NT2/D1 (cell line): ENCODE measurements around the gene GNAQ.
"Not testable (repeated sequence)": the region's sequence is repeated elsewhere in the genome, so short reads cannot be mapped to it uniquely, and the experiment has no call there.

ENCODE experiments used
- DNase-seq: peaks from one replicate; pipeline ENCODE4 v3.0.0-alpha.2; 2011; ENCODE audit warnings: low read depth, low spot score
- H3K27me3 ChIP-seq: 2 replicates; pipeline ENCODE4 v1.6.0; 2011; ENCODE audit warnings: mild to moderate bottlenecking; ENCODE audit not compliant: insufficient read length, insufficient read depth
- H3K36me3 ChIP-seq: 2 replicates; pipeline ENCODE4 v1.6.1; 2011; ENCODE audit warnings: mild to moderate bottlenecking, low read length, mixed read lengths; ENCODE audit not compliant: insufficient read depth, insufficient read length
- H3K4me1 ChIP-seq: 2 replicates; pipeline ENCODE4 v1.5.1; 2011; ENCODE audit not compliant: insufficient read depth, insufficient read length
- H3K4me3 ChIP-seq: 2 replicates; pipeline ENCODE4 v1.5.1; 2011; ENCODE audit warnings: low read depth; ENCODE audit not compliant: insufficient read length
- H3K9ac ChIP-seq: 2 replicates; pipeline ENCODE4 v1.6.0; 2011; ENCODE audit warnings: low read depth; ENCODE audit not compliant: insufficient read length
- H3K9me3 ChIP-seq: 2 replicates; pipeline ENCODE4 v1.5.1; 2011; ENCODE audit warnings: mild to moderate bottlenecking, low read length; ENCODE audit not compliant: insufficient read depth
- SUZ12 ChIP-seq: IDR thresholded peaks from 2 replicates; pipeline ENCODE4 v1.6.1; 2011; ENCODE audit not compliant: insufficient read length, insufficient read depth; ENCODE audit errors: extremely low read depth
- YY1 ChIP-seq: IDR thresholded peaks from 2 replicates; pipeline ENCODE4 v1.6.1; 2011; ENCODE audit not compliant: insufficient read length, insufficient read depth
- ZNF274 ChIP-seq: IDR thresholded peaks from 2 replicates; pipeline ENCODE4 v1.6.1; 2011; ENCODE audit warnings: mild to moderate bottlenecking, low read depth, low read length

Gene GNAQ

DNA sequence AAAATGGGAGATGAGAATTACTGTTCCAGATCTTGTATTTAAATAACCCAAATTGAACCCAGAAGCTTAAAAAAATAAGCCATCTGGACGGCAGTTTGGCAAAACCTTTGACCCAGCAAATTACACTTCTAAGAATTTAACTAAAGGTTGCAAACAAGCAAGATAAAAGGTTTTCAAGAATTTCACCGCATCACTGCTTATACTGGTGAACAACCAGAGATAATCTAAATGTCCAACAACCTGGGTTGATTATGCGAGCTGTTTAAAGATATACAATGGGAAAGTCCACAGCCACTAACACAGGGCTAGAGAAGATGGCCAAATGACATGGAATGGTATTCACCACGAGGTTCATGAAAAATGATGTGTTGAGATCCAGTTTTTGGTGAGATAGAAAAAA lies 149.3 kb downstream of the GNAQ start:
- no peak overlapping the region for H3K9ac ChIP-seq
- no peak for DNase-seq
- H3K36me3 ChIP-seq, result no peaks in the 10 kb centered on the region
- no peaks in the 10 kb centered on the region for H3K9me3 ChIP-seq
- peaks cover 2% of the 10 kb centered on the region for H3K4me1 ChIP-seq
- no peaks in the 10 kb centered on the region for H3K27me3 ChIP-seq
- no peak for TF ChIP-seq ZNF274
- no peak for TF ChIP-seq YY1
- TF ChIP-seq SUZ12, result no peak
- no peak overlapping the region for H3K4me3 ChIP-seq

DNA sequence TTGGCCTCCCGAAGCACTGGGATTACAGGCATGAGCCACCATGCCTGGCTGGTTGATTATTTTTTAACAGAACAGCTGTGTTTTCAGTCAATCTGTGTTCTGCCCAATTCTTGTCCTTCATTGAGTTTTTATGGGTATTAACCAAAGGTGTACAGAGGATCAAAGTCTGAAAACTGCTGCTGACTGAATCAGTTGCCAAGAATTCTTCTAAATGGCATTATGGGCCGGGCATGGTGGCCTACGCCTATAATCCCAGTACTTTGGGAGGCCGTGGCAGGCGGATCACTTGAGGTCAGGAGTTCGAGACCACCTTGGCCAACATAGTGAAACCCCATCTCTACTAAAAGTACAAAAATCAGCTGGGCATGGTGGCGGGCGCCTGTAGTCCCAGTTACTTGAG lies 150.0 kb downstream of the GNAQ start:
- H3K4me1 ChIP-seq, result not testable (repeated sequence)

DNA sequence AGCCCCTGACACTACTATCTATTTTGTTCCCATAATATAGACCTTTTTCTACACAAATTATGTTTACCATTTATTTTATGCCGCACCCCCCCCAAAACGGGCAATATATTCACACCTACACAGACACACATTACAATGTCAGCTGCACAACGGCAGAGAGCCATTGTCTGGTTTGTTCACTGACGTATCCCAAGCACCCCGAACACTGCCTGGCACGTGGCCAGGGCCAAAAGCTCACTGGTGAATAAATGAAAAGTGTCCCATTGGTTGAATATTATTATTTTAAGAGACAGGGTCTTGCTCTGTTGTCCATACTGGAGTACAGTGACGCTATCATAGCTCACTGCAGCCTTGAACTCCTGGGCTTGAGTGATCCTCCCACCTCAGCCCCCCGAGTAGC lies 150.5 kb downstream of the GNAQ start:
- H3K4me3 ChIP-seq, result no peak overlapping the region
- no peak overlapping the region for H3K9ac ChIP-seq
- H3K9me3 ChIP-seq, result no peaks in the 10 kb centered on the region
- H3K4me1 ChIP-seq, result peaks cover 2% of the 10 kb centered on the region
- no peaks in the 10 kb centered on the region for H3K27me3 ChIP-seq
- no peak for DNase-seq
- no peak for TF ChIP-seq SUZ12
- TF ChIP-seq YY1, result no peak
- TF ChIP-seq ZNF274, result no peak
- H3K36me3 ChIP-seq, result no peaks in the 10 kb centered on the region

More for the DNA sequence above, 150.0 kb downstream of the GNAQ start:
- H3K9me3 ChIP-seq, DNase-seq, H3K27me3 ChIP-seq, H3K36me3 ChIP-seq, H3K9ac ChIP-seq, H3K4me3 ChIP-seq: not testable (repeated sequence)

DNA sequence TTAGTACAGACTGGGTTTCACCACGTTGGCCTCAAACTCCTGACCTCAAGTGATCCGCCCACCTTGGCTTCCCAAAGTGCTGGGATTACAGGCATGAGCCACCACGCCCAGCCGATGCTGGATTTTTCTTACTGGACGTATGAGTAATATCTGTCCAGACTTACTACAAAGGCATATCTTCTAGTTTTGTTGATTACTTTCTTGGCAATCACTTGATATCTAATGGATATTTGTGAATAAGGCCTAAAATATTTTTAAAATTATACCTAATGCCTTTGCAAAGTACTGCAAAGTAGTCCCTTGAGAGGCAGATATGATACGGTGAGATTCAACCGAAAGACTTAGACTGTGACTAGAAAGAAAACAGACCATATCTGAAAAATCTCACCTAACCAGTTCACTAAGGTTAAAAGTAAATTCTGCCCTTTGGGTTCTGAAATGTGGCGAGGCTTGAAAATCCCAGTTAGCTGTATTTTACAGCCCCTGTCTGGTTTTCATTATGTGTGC lies 152.1 kb downstream of the GNAQ start:
- Histone ChIP-seq H3K9me3 (no peaks in the 10 kb centered on the region), H3K9ac (no peak overlapping the region), H3K4me3 (no peak overlapping the region), H3K36me3 (no peaks in the 10 kb centered on the region), H3K27me3 (no peaks in the 10 kb centered on the region), H3K4me1 (peaks cover 1% of the 10 kb centered on the region)
- no peak for DNase-seq
- TF ChIP-seq YY1 (no peak), ZNF274 (no peak), SUZ12 (no peak)

DNA sequence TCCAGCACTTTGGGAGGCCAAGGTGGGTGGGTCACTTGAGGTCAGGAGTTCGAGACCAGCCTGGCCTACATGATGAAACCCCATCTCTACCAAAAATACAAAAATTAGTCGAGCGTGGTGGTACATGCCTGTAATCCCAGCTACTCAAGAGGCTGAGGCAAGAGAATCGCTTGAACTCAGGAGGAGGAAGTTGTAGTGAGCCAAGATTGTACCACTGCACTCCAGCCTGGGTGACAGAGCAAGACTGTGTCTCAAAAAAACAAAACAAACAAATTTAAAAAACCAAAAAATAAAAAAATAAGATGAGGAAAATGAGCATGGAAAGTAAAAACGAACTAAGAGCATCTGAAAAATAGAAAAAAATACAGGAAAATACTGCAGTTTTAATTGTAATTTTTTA lies 152.8 kb downstream of the GNAQ start:
- H3K9me3 ChIP-seq, DNase-seq, H3K9ac ChIP-seq, H3K4me3 ChIP-seq, H3K27me3 ChIP-seq, H3K4me1 ChIP-seq, H3K36me3 ChIP-seq: not testable (repeated sequence)

DNA sequence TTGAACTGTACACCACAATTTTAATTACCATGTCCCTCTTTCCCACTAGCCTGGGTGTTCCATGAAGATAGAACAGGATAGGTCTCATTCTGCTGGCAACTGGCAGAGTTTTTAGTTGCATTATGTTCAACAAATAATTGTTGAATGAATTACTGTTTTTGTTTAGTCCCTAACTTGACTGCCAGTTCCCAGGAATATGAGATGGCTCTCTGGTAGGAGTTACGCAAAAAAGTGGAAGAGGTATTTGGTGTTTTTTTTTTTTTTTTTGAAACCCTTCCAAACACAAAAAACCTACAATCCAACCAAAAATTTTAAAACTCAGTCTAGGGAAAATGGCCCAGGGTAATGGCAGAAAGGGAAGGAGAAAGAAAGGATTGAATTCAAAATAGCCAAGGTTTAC lies 153.6 kb downstream of the GNAQ start:
- Histone ChIP-seq H3K27me3 (no peaks in the 10 kb centered on the region), H3K36me3 (no peaks in the 10 kb centered on the region), H3K9me3 (no peaks in the 10 kb centered on the region), H3K4me3 (no peak overlapping the region), H3K9ac (no peak overlapping the region), H3K4me1 (no peaks in the 10 kb centered on the region)
- DNase-seq, result no peak
- TF ChIP-seq YY1 (no peak), SUZ12 (no peak), ZNF274 (no peak)

DNA sequence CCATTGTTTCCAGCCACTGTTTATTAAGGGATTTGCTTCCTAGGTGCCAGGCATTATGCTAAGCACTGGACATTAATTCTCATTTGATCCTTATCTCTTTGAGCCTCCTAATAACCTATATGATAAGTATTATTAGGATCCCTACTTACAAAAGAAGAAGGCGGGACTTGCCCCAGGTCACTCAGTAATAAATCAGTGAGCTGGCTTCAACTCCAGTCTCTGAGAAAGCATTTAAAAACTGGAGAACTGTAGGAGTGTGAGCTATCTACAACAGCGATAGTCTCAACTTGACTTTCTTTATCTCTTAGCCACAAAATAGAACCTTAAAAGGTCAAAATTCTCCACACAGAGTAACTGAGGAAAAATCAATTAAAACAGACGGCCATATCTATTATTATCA lies 155.0 kb downstream of the GNAQ start:
- TF ChIP-seq YY1, result no peak
- H3K9me3 ChIP-seq, result no peaks in the 10 kb centered on the region
- no peaks in the 10 kb centered on the region for H3K4me1 ChIP-seq
- DNase-seq, result no peak
- H3K27me3 ChIP-seq, result no peaks in the 10 kb centered on the region
- no peaks in the 10 kb centered on the region for H3K36me3 ChIP-seq
- no peak overlapping the region for H3K9ac ChIP-seq
- H3K4me3 ChIP-seq, result no peak overlapping the region

DNA sequence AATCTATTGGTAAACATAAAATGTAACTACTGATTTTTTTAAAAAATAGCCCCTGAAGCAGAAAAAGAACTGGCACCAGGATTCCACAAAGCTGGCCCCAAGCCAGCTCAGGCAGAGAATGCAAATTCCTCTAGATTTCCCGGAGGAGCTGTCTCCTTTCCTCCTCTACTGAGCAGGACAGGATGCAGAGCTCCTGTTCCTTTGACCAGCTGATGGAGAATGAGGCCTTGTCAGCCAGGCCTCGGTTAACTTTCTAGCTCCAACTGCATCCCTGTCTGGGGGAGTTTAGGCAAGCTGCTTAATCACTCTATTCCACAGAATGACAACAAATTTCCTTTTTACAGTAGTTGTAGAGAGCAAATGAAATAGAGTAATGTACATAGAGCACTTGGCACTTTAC lies 155.5 kb downstream of the GNAQ start:
- Histone ChIP-seq H3K36me3 (no peaks in the 10 kb centered on the region), H3K9me3 (no peaks in the 10 kb centered on the region), H3K4me3 (no peak overlapping the region), H3K4me1 (no peaks in the 10 kb centered on the region), H3K9ac (no peak overlapping the region), H3K27me3 (no peaks in the 10 kb centered on the region)
- TF ChIP-seq SUZ12 (no peak), ZNF274 (no peak), YY1 (no peak)
- DNase-seq, result no peak
